CD4-positive, CD25-positive, alpha-beta regulatory T cell (primary cell): ENCODE measurements around the gene GIPR. TPM values are rescaled to one million over a fixed set of nuclear protein-coding genes. Genes with fewer than 3 reads are reported as not detected.
"Not testable (repeated sequence)": the region's sequence is repeated elsewhere in the genome, so short reads cannot be mapped to it uniquely, and the experiment has no call there.

ENCODE experiments used
- ATAC-seq, 2 donors: fragments of 150-1000 bp; cut with Tn5 transposase; one replicate each; pipeline ENCODE4 v1.10.0; 2021; ENCODE audit warnings: low read depth in 2 of 2, moderate number of reproducible peaks in 2 of 2, moderate library complexity in 1 of 2
- DNase-seq, 3 donors: peaks; one replicate each; pipeline versions ENCODE4 v3.0.0 to v3.0.0-alpha.2; 2012 to 2022; ENCODE audit warnings: mixed read lengths in 1 of 3
- H3K27ac ChIP-seq: one replicate; pipeline ENCODE4 v1.7.0; 2013; ENCODE audit warnings: mild to moderate bottlenecking, low read length; ENCODE audit not compliant: insufficient read depth, poor library complexity, severe bottlenecking
- H3K27me3 ChIP-seq: one replicate; pipeline ENCODE4 v1.7.0; 2013; ENCODE audit warnings: low read length; ENCODE audit not compliant: control insufficient read depth, insufficient read depth
- H3K36me3 ChIP-seq: one replicate; pipeline ENCODE4 v1.7.0; 2013; ENCODE audit warnings: mild to moderate bottlenecking, low read length, moderate library complexity; ENCODE audit not compliant: control insufficient read depth, insufficient read depth
- H3K4me1 ChIP-seq: 2 replicates; pipeline ENCODE4 v1.7.0; 2013; ENCODE audit warnings: mild to moderate bottlenecking, low read length; ENCODE audit not compliant: insufficient read depth, control insufficient read depth, poor library complexity, severe bottlenecking
- H3K4me3 ChIP-seq: one replicate; pipeline ENCODE4 v1.7.0; 2013; ENCODE audit warnings: low read depth, mild to moderate bottlenecking, low read length, moderate library complexity
- H3K9me3 ChIP-seq, 2 experiments: 1 replicate in 1 of 2; 2 replicates in 1 of 2; pipeline ENCODE4 v1.7.0; 2013; ENCODE audit warnings: low read length in 2 of 2, mild to moderate bottlenecking in 1 of 2, moderate library complexity in 1 of 2; ENCODE audit not compliant: control insufficient read depth in 2 of 2
- H3K27ac Mint-ChIP-seq, 3 donors: one replicate each; pipeline ENCODE4 v1.8.0; 2020 to 2022; ENCODE audit warnings: mild to moderate bottlenecking in 3 of 3, mixed read lengths in 3 of 3, moderate library complexity in 2 of 3
- H3K27me3 Mint-ChIP-seq: one replicate; pipeline ENCODE4 v1.8.0; 2022; ENCODE audit warnings: mild to moderate bottlenecking, mixed read lengths
- H3K36me3 Mint-ChIP-seq: one replicate; pipeline ENCODE4 v1.8.0; 2020; ENCODE audit warnings: mixed read lengths
- H3K4me1 Mint-ChIP-seq, 4 donors: one replicate each; pipeline ENCODE4 v1.8.0; 2020 to 2022; ENCODE audit warnings: mixed read lengths in 4 of 4, mild to moderate bottlenecking in 1 of 4
- H3K4me3 Mint-ChIP-seq, 4 donors: one replicate each; pipeline ENCODE4 v1.8.0; 2020 to 2022; ENCODE audit warnings: mild to moderate bottlenecking in 4 of 4, mixed read lengths in 4 of 4, moderate library complexity in 3 of 4
- H3K9me3 Mint-ChIP-seq, 7 donors: one replicate each; pipeline ENCODE4 v1.8.0; 2020 to 2022; ENCODE audit warnings: mixed read lengths in 7 of 7, mild to moderate bottlenecking in 3 of 7, moderate library complexity in 2 of 7
- polyA plus RNA-seq, 4 donors: library from polyadenylated mRNA; unstranded; fragments of 300-500 nt; fragmentation: Illumina TruSeq; gene quantifications; one replicate each; pipeline ENCODE4 v1.2.3, GENCODE V29; 2021
- total RNA-seq: library from RNA; stranded (reverse); gene quantifications from one replicate; pipeline ENCODE4 v1.2.3, GENCODE V29; 2022

Gene GIPR
- total and polyA plus RNA-seq, 5 donors from 2014 or later = 0.15 to 9.3 (median 0.18) TPM; not detected in 1

- peak overlapping the region; percentile 91 to 99 (median 94) for H3K4me3 Mint-ChIP-seq
- ATAC-seq (no peak), DNase-seq (peak in 1 of 3 donors; percentile 38)
- peak overlapping the region; percentile 79 to 98 (median 94) for H3K27ac Mint-ChIP-seq
- H3K36me3 Mint-ChIP-seq = peaks cover 11% of the 10 kb centered on the region
- peak overlapping the region; percentile 94 for H3K27ac ChIP-seq
- H3K4me1 Mint-ChIP-seq = peaks cover 14 to 60% (median 33%) of the 10 kb centered on the region in 4 donors
- H3K4me3 ChIP-seq = peak overlapping the region; percentile 94
- H3K27me3 Mint-ChIP-seq = no peaks in the 10 kb centered on the region
- H3K36me3 ChIP-seq = peaks cover 6% of the 10 kb centered on the region
- H3K9me3 ChIP-seq = no peaks in the 10 kb centered on the region
- H3K9me3 Mint-ChIP-seq = no peaks in the 10 kb centered on the region
- no peaks in the 10 kb centered on the region for H3K27me3 ChIP-seq
- H3K4me1 ChIP-seq = peaks cover 21% of the 10 kb centered on the region
These were observed 48.5 kb downstream of the GIPR start for GRCh38 chr19:45716359-45717130.

GRCh38 chr19:45717131-45717982 is 49.3 kb downstream of the GIPR start:
- Mint-ChIP-seq H3K4me1 (peaks cover 14 to 61% (median 33%) of the 10 kb centered on the region in 4 donors), H3K27me3 (no peaks in the 10 kb centered on the region), H3K4me3 (peak overlapping the region; percentile 91 to 99 (median 94)), H3K27ac (peak overlapping the region; percentile 79 to 98 (median 94)), H3K9me3 (no peaks in the 10 kb centered on the region), H3K36me3 (peaks cover 8% of the 10 kb centered on the region)
- DNase-seq (peak; percentile 97 to 99 (median 98)), ATAC-seq (peak; percentile 96 to 97)
- peak overlapping the region; percentile 94 for H3K27ac ChIP-seq
- H3K9me3 ChIP-seq = no peaks in the 10 kb centered on the region
- H3K4me1 ChIP-seq = peaks cover 21% of the 10 kb centered on the region
- peaks cover 7% of the 10 kb centered on the region for H3K36me3 ChIP-seq
- no peaks in the 10 kb centered on the region for H3K27me3 ChIP-seq
- peak overlapping the region; percentile 94 for H3K4me3 ChIP-seq

- Mint-ChIP-seq H3K27me3 (no peaks in the 10 kb centered on the region), H3K9me3 (no peaks in the 10 kb centered on the region), H3K36me3 (peaks cover 8% of the 10 kb centered on the region), H3K4me3 (peak overlapping the region; percentile 91 to 99 (median 94)), H3K27ac (peak overlapping the region; percentile 92 to 98 (median 94)), H3K4me1 (peaks cover 14 to 61% (median 33%) of the 10 kb centered on the region in 4 donors)
- peaks cover 21% of the 10 kb centered on the region for H3K4me1 ChIP-seq
- peak overlapping the region; percentile 78 for H3K4me3 ChIP-seq
- H3K27ac ChIP-seq = peak overlapping the region; percentile 94
- no peak for DNase-seq
- no peaks in the 10 kb centered on the region for H3K9me3 ChIP-seq
- ATAC-seq = no peak
- no peaks in the 10 kb centered on the region for H3K27me3 ChIP-seq
- peaks cover 13% of the 10 kb centered on the region for H3K36me3 ChIP-seq
These were observed 50.1 kb downstream of the GIPR start for GRCh38 chr19:45717983-45718650.

GRCh38 chr19:45720065-45720464 is 52.0 kb downstream of the GIPR start:
- Mint-ChIP-seq H3K27ac (peak overlapping the region in 1 of 3 donors; percentile 56), H3K4me1 (peaks cover 12 to 60% (median 31%) of the 10 kb centered on the region in 4 donors), H3K4me3 (peak overlapping the region in 2 of 4 donors; percentile 16 to 78)
- not testable (repeated sequence) for DNase-seq, H3K27me3 ChIP-seq, H3K4me3 ChIP-seq, H3K9me3 Mint-ChIP-seq, H3K27ac ChIP-seq, ATAC-seq, H3K9me3 ChIP-seq, H3K27me3 Mint-ChIP-seq, H3K36me3 Mint-ChIP-seq
- Histone ChIP-seq H3K36me3 (peaks cover 21% of the 10 kb centered on the region), H3K4me1 (peaks cover 21% of the 10 kb centered on the region)

GRCh38 chr19:45728683-45729082 is 60.7 kb downstream of the GIPR start:
- H3K36me3 ChIP-seq, H3K27ac ChIP-seq, H3K4me3 ChIP-seq, DNase-seq, H3K9me3 Mint-ChIP-seq, H3K9me3 ChIP-seq, H3K27me3 Mint-ChIP-seq, ATAC-seq, H3K36me3 Mint-ChIP-seq, H3K27me3 ChIP-seq: not testable (repeated sequence)
- Mint-ChIP-seq H3K27ac (peak overlapping the region in 1 of 3 donors; percentile 57), H3K4me3 (peak overlapping the region; percentile 39 to 92 (median 62)), H3K4me1 (peaks cover 0 to 53% (median 38%) of the 10 kb centered on the region in 4 donors)
- peaks cover 26% of the 10 kb centered on the region for H3K4me1 ChIP-seq

GRCh38 chr19:45729800-45730290 is 61.8 kb downstream of the GIPR start:
- H3K4me3 ChIP-seq = peak overlapping the region; percentile 88
- peaks cover 26% of the 10 kb centered on the region for H3K4me1 ChIP-seq
- peaks cover 3% of the 10 kb centered on the region for H3K36me3 ChIP-seq
- no peaks in the 10 kb centered on the region for H3K36me3 Mint-ChIP-seq
- H3K27me3 ChIP-seq = no peaks in the 10 kb centered on the region
- H3K27me3 Mint-ChIP-seq = no peaks in the 10 kb centered on the region
- H3K9me3 Mint-ChIP-seq = peaks cover 0 to 2% (median 0%) of the 10 kb centered on the region in 7 donors
- peaks cover 0 to 47% (median 32%) of the 10 kb centered on the region in 4 donors for H3K4me1 Mint-ChIP-seq
- DNase-seq (no peak), ATAC-seq (no peak)
- no peaks in the 10 kb centered on the region for H3K9me3 ChIP-seq
- peak overlapping the region; percentile 90 to 97 (median 96) for H3K4me3 Mint-ChIP-seq
- peak overlapping the region; percentile 83 for H3K27ac ChIP-seq
- peak overlapping the region; percentile 77 to 97 (median 92) for H3K27ac Mint-ChIP-seq
